ENCODE results near the gene GRK4. TPM values are rescaled to one million over a fixed set of nuclear protein-coding genes. Genes with fewer than 3 reads are reported as not detected.

Gene GRK4
- total RNA-seq, 3 donors from 2014 or later = 3.8 to 6.9 (median 5.8) TPM

- peaks cover 0 to 7% of the 10 kb centered on the region in 2 donors for H3K9me3 ChIP-seq
- TF ChIP-seq POLR2A (IDR thresholded peaks at IDR 0.05) (no peak), POLR2AphosphoS5 (IDR thresholded peaks at IDR 0.05) (no peak)
- TF ChIP-seq, protein P1, sequence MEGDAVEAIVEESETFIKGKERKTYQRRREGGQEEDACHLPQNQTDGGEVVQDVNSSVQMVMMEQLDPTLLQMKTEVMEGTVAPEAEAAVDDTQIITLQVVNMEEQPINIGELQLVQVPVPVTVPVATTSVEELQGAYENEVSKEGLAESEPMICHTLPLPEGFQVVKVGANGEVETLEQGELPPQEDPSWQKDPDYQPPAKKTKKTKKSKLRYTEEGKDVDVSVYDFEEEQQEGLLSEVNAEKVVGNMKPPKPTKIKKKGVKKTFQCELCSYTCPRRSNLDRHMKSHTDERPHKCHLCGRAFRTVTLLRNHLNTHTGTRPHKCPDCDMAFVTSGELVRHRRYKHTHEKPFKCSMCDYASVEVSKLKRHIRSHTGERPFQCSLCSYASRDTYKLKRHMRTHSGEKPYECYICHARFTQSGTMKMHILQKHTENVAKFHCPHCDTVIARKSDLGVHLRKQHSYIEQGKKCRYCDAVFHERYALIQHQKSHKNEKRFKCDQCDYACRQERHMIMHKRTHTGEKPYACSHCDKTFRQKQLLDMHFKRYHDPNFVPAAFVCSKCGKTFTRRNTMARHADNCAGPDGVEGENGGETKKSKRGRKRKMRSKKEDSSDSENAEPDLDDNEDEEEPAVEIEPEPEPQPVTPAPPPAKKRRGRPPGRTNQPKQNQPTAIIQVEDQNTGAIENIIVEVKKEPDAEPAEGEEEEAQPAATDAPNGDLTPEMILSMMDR (IDR thresholded peaks at IDR 0.05) = no peak
- intact Hi-C loops (cut with DNase I; ENCODE audit: low total_unique reads) = no loop called here
- H3K27ac ChIP-seq = no peak overlapping the region
- no peaks in the 10 kb centered on the region for H3K36me3 ChIP-seq
- H3K27me3 ChIP-seq = no peaks in the 10 kb centered on the region
- no peak for DNase-seq (ENCODE audit: low spot score in 2 of 2)
- H3K4me1 ChIP-seq = no peaks in the 10 kb centered on the region
- H3K4me3 ChIP-seq = no peak overlapping the region
These were observed 62.5 kb downstream of the GRK4 start for GRCh38 chr4:3025881-3026280.

DNA sequence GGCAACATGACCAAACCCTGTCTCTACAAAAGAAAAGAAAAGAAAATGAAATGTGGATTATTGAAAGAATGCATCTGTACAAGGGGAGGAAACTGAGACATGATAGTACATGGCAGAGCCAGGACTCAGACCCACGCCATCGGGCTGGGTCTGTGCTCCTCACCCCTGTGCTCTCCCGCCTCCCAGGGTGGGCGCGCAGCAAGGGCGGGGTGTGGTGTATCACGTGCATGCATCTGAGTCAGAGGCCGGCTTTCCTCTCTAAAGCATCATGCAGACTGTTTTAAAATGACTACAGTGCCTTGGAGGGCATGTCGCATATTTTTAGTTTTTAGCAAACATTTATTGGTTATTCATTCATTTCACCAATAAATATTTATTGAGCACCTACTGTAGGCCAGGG, 63.2 kb downstream of the GRK4 start:
- no peak overlapping the region for H3K27ac ChIP-seq
- no peaks in the 10 kb centered on the region for H3K4me1 ChIP-seq
- H3K27me3 ChIP-seq = no peaks in the 10 kb centered on the region
- TF ChIP-seq POLR2A (IDR thresholded peaks at IDR 0.05) (no peak), POLR2AphosphoS5 (IDR thresholded peaks at IDR 0.05) (no peak)
- TF ChIP-seq, protein P1 (IDR thresholded peaks at IDR 0.05) = no peak
- H3K36me3 ChIP-seq = no peaks in the 10 kb centered on the region
- H3K4me3 ChIP-seq = no peak overlapping the region
- peaks cover 0 to 7% of the 10 kb centered on the region in 2 donors for H3K9me3 ChIP-seq
- no peak for DNase-seq (ENCODE audit: low spot score in 2 of 2)
- intact Hi-C loops (cut with DNase I; ENCODE audit: low total_unique reads) = no loop called here

- no peaks in the 10 kb centered on the region for H3K4me1 ChIP-seq
- intact Hi-C loops (cut with DNase I; ENCODE audit: low total_unique reads) = loop anchor here (2.0 kb wide), 1 partner anchor 267 kb away; no protein-coding TSS in a partner anchor
- H3K36me3 ChIP-seq = no peaks in the 10 kb centered on the region
- no peaks in the 10 kb centered on the region for H3K27me3 ChIP-seq
- TF ChIP-seq POLR2AphosphoS5 (IDR thresholded peaks at IDR 0.05) = no peak
- no peak for TF ChIP-seq POLR2A (IDR thresholded peaks at IDR 0.05)
- TF ChIP-seq, protein P1 (IDR thresholded peaks at IDR 0.05) = no peak
- DNase-seq (ENCODE audit: low spot score in 2 of 2) = no peak
- no peaks in the 10 kb centered on the region for H3K9me3 ChIP-seq
- no peak overlapping the region for H3K4me3 ChIP-seq
- H3K27ac ChIP-seq = no peak overlapping the region
These were observed 66.1 kb downstream of the GRK4 start for GRCh38 chr4:3029464-3029863.

- Histone ChIP-seq H3K27ac (no peak overlapping the region), H3K27me3 (no peaks in the 10 kb centered on the region), H3K4me3 (no peak overlapping the region), H3K9me3 (no peaks in the 10 kb centered on the region), H3K36me3 (no peaks in the 10 kb centered on the region), H3K4me1 (no peaks in the 10 kb centered on the region)
- DNase-seq (ENCODE audit: low spot score in 2 of 2) = no peak
- no peak for TF ChIP-seq POLR2AphosphoS5 (IDR thresholded peaks at IDR 0.05)
- TF ChIP-seq POLR2A (IDR thresholded peaks at IDR 0.05) = no peak
- TF ChIP-seq, protein P1 (IDR thresholded peaks at IDR 0.05) = no peak
- intact Hi-C loops (cut with DNase I; ENCODE audit: low total_unique reads) = no loop called here
These were observed 67.4 kb downstream of the GRK4 start for GRCh38 chr4:3030566-3031356.

- TF ChIP-seq POLR2AphosphoS5 (IDR thresholded peaks at IDR 0.05) = no peak
- intact Hi-C loops (cut with DNase I; ENCODE audit: low total_unique reads) = no loop called here
These were observed 68.1 kb downstream of the GRK4 start for GRCh38 chr4:3031357-3032082.

More at GRCh38 chr4:3031357-3032082, 68.1 kb downstream of the GRK4 start:
- Histone ChIP-seq H3K9me3 (no peaks in the 10 kb centered on the region), H3K36me3 (no peaks in the 10 kb centered on the region), H3K4me3 (no peak overlapping the region), H3K27me3 (no peaks in the 10 kb centered on the region), H3K4me1 (no peaks in the 10 kb centered on the region), H3K27ac (no peak overlapping the region)
- no peak for DNase-seq (ENCODE audit: low spot score in 2 of 2)

Data from breast epithelium (tissue), 4 donors.